ENCODE data around the gene CARD16.

DNA sequence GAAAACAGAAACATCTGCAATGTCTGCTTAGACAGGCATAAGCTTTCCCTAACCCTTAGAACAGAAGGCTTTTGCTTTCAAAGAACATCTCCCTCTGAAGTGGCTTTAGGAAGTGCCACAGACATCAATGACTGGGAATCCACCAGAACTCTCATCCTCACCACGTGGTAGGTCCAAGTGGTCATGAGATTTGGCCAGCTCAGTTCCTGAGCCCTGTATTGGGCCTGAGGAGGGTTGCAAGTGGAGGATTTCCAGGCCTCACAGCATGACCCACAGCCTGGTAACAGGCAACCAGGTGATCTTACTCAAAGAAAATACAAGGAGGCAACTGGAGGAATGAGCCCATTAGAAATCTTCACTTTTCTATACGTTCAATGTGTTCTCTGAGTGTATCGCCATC lies 11.8 kb downstream of the CARD16 start:
- TF ChIP-seq ESRRA (IDR thresholded peaks at IDR 0.05; ENCODE audit: borderline replicate concordance, low read length): no peak
- TF ChIP-seq JUN (IDR thresholded peaks at IDR 0.05): no peak
- TF ChIP-seq, protein P1, sequence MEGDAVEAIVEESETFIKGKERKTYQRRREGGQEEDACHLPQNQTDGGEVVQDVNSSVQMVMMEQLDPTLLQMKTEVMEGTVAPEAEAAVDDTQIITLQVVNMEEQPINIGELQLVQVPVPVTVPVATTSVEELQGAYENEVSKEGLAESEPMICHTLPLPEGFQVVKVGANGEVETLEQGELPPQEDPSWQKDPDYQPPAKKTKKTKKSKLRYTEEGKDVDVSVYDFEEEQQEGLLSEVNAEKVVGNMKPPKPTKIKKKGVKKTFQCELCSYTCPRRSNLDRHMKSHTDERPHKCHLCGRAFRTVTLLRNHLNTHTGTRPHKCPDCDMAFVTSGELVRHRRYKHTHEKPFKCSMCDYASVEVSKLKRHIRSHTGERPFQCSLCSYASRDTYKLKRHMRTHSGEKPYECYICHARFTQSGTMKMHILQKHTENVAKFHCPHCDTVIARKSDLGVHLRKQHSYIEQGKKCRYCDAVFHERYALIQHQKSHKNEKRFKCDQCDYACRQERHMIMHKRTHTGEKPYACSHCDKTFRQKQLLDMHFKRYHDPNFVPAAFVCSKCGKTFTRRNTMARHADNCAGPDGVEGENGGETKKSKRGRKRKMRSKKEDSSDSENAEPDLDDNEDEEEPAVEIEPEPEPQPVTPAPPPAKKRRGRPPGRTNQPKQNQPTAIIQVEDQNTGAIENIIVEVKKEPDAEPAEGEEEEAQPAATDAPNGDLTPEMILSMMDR (IDR thresholded peaks at IDR 0.05): no peak
- no peak for TF ChIP-seq JUNB (IDR thresholded peaks at IDR 0.05)
- TF ChIP-seq HOXA7 (CRISPR knock-in tag; IDR thresholded peaks at IDR 0.05): no peak
- no peak for TF ChIP-seq POLR2A (IDR thresholded peaks at IDR 0.05; ENCODE audit: low read length)
- TF ChIP-seq EP300 (IDR thresholded peaks at IDR 0.05): no peak
- TF ChIP-seq, protein P2, sequence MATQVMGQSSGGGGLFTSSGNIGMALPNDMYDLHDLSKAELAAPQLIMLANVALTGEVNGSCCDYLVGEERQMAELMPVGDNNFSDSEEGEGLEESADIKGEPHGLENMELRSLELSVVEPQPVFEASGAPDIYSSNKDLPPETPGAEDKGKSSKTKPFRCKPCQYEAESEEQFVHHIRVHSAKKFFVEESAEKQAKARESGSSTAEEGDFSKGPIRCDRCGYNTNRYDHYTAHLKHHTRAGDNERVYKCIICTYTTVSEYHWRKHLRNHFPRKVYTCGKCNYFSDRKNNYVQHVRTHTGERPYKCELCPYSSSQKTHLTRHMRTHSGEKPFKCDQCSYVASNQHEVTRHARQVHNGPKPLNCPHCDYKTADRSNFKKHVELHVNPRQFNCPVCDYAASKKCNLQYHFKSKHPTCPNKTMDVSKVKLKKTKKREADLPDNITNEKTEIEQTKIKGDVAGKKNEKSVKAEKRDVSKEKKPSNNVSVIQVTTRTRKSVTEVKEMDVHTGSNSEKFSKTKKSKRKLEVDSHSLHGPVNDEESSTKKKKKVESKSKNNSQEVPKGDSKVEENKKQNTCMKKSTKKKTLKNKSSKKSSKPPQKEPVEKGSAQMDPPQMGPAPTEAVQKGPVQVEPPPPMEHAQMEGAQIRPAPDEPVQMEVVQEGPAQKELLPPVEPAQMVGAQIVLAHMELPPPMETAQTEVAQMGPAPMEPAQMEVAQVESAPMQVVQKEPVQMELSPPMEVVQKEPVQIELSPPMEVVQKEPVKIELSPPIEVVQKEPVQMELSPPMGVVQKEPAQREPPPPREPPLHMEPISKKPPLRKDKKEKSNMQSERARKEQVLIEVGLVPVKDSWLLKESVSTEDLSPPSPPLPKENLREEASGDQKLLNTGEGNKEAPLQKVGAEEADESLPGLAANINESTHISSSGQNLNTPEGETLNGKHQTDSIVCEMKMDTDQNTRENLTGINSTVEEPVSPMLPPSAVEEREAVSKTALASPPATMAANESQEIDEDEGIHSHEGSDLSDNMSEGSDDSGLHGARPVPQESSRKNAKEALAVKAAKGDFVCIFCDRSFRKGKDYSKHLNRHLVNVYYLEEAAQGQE (IDR thresholded peaks at IDR 0.05): no peak
- TF ChIP-seq SMC3 (IDR thresholded peaks at IDR 0.05): no peak
- TF ChIP-seq POLR2AphosphoS2 (conservative IDR thresholded peaks at IDR 0.05; ENCODE audit: low read length): no peak
- TF ChIP-seq RNF2 (IDR thresholded peaks at IDR 0.05; ENCODE audit: borderline replicate concordance, low read depth): no peak
- TF ChIP-seq ZSCAN20 (CRISPR knock-in tag; IDR thresholded peaks at IDR 0.05): no peak
- TF ChIP-seq, protein P3, sequence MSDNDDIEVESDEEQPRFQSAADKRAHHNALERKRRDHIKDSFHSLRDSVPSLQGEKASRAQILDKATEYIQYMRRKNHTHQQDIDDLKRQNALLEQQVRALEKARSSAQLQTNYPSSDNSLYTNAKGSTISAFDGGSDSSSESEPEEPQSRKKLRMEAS (IDR thresholded peaks at IDR 0.05): no peak
- no peak for TF ChIP-seq CEBPB (IDR thresholded peaks at IDR 0.05)

Data from A549 (cell line).